ENCODE results near the gene MAGI2.

MAGI2 gene

GRCh38 chr7:78413568-78413967 is 1039.9 kb downstream of the MAGI2 start:
- Histone ChIP-seq H3K4me1 (ENCODE audit: insufficient read depth, low read length) (peaks cover 4% of the 10 kb centered on the region), H3K4me3 (ENCODE audit: low read length) (no peak overlapping the region), H3K27me3 (ENCODE audit: insufficient read depth, low read length) (no peaks in the 10 kb centered on the region), H2AFZ (ENCODE audit: low read depth, low read length) (no peak overlapping the region), H3K36me3 (ENCODE audit: insufficient read depth, low read length) (no peaks in the 10 kb centered on the region), H3K9me3 (ENCODE audit: low read length) (peaks cover 2% of the 10 kb centered on the region)

GRCh38 chr7:78412216-78412858 is 1041.1 kb downstream of the MAGI2 start:
- Histone ChIP-seq H3K27me3 (ENCODE audit: insufficient read depth, low read length) (no peaks in the 10 kb centered on the region), H3K36me3 (ENCODE audit: insufficient read depth, low read length) (no peaks in the 10 kb centered on the region)

GRCh38 chr7:78407031-78407430 is 1046.4 kb downstream of the MAGI2 start:
- H2AFZ ChIP-seq (ENCODE audit: low read depth, low read length), result no peak overlapping the region
- H3K36me3 ChIP-seq (ENCODE audit: insufficient read depth, low read length), result no peaks in the 10 kb centered on the region
- H3K9me3 ChIP-seq (ENCODE audit: low read length), result no peaks in the 10 kb centered on the region
- no peaks in the 10 kb centered on the region for H3K27me3 ChIP-seq (ENCODE audit: insufficient read depth, low read length)
- H3K4me1 ChIP-seq (ENCODE audit: insufficient read depth, low read length), result no peaks in the 10 kb centered on the region
- H3K4me3 ChIP-seq (ENCODE audit: low read length), result no peak overlapping the region

More at GRCh38 chr7:78412216-78412858, 1041.1 kb downstream of the MAGI2 start:
- H3K9me3 ChIP-seq (ENCODE audit: low read length), result peaks cover 2% of the 10 kb centered on the region
- no peaks in the 10 kb centered on the region for H3K4me1 ChIP-seq (ENCODE audit: insufficient read depth, low read length)
- H2AFZ ChIP-seq (ENCODE audit: low read depth, low read length), result no peak overlapping the region
- H3K4me3 ChIP-seq (ENCODE audit: low read length), result no peak overlapping the region

- Histone ChIP-seq H2AFZ (ENCODE audit: low read depth, low read length) (no peak overlapping the region), H3K9me3 (ENCODE audit: low read length) (no peaks in the 10 kb centered on the region), H3K36me3 (ENCODE audit: insufficient read depth, low read length) (no peaks in the 10 kb centered on the region), H3K4me1 (ENCODE audit: insufficient read depth, low read length) (no peaks in the 10 kb centered on the region), H3K4me3 (ENCODE audit: low read length) (no peak overlapping the region), H3K27me3 (ENCODE audit: insufficient read depth, low read length) (no peaks in the 10 kb centered on the region)
Measured at GRCh38 chr7:78406531-78406930, 1046.9 kb downstream of the MAGI2 start.

- no peaks in the 10 kb centered on the region for H3K9me3 ChIP-seq (ENCODE audit: low read length)
- H3K4me1 ChIP-seq (ENCODE audit: insufficient read depth, low read length), result no peaks in the 10 kb centered on the region
- H3K27me3 ChIP-seq (ENCODE audit: insufficient read depth, low read length), result no peaks in the 10 kb centered on the region
- H3K36me3 ChIP-seq (ENCODE audit: insufficient read depth, low read length), result no peaks in the 10 kb centered on the region
- no peak overlapping the region for H3K4me3 ChIP-seq (ENCODE audit: low read length)
- no peak overlapping the region for H2AFZ ChIP-seq (ENCODE audit: low read depth, low read length)
Measured at GRCh38 chr7:78402096-78402495, 1051.4 kb downstream of the MAGI2 start.

DNA sequence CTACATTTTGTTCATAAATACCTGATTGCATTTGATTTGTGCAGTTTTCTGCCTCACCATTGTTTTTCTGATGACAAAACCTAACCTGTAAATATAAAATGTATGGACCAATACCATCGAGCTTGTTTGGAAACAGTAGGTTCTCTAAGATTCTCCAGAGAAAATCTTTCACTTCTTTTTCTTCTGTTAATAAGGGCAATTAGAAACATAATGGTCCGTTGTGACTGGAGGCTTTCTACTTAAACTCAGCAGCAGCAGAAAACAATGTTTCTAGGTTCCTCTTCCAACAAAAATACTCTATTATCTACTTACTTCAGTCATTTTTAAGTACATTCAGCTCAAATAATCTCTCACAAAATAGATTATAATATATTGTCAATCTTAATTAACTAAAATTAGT is 1053.4 kb downstream of the MAGI2 start:
- no peaks in the 10 kb centered on the region for H3K4me1 ChIP-seq (ENCODE audit: insufficient read depth, low read length)
- no peaks in the 10 kb centered on the region for H3K9me3 ChIP-seq (ENCODE audit: low read length)
- no peaks in the 10 kb centered on the region for H3K27me3 ChIP-seq (ENCODE audit: insufficient read depth, low read length)
- H3K4me3 ChIP-seq (ENCODE audit: low read length), result no peak overlapping the region
- H2AFZ ChIP-seq (ENCODE audit: low read depth, low read length), result no peak overlapping the region
- H3K36me3 ChIP-seq (ENCODE audit: insufficient read depth, low read length), result no peaks in the 10 kb centered on the region

GRCh38 chr7:78399033-78399769 is 1054.3 kb downstream of the MAGI2 start:
- H3K4me3 ChIP-seq (ENCODE audit: low read length), result no peak overlapping the region
- no peaks in the 10 kb centered on the region for H3K27me3 ChIP-seq (ENCODE audit: insufficient read depth, low read length)
- no peaks in the 10 kb centered on the region for H3K36me3 ChIP-seq (ENCODE audit: insufficient read depth, low read length)
- no peaks in the 10 kb centered on the region for H3K4me1 ChIP-seq (ENCODE audit: insufficient read depth, low read length)
- H2AFZ ChIP-seq (ENCODE audit: low read depth, low read length), result no peak overlapping the region
- H3K9me3 ChIP-seq (ENCODE audit: low read length), result no peaks in the 10 kb centered on the region

DNA sequence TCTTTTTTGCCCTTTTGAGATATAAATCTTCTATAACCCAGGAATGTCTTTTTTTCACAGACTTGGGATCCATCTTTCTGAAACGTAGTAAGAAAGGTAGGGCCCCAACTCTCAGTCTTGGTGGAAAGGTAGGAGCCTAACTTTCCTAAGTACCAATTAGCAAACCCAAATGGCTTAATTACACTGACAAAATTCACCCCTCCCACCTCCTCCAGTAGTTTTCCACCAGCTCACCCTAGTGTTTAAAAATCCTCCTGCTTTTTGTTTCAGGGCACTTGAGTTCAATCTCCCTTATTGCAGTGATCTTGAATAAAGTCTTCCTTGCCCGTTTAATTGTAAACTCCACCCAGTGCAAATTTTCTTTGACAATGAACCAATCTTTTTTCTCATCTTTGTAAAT is 1054.9 kb downstream of the MAGI2 start:
- Histone ChIP-seq H3K36me3 (ENCODE audit: insufficient read depth, low read length) (no peaks in the 10 kb centered on the region), H3K4me1 (ENCODE audit: insufficient read depth, low read length) (no peaks in the 10 kb centered on the region), H2AFZ (ENCODE audit: low read depth, low read length) (no peak overlapping the region), H3K4me3 (ENCODE audit: low read length) (no peak overlapping the region), H3K27me3 (ENCODE audit: insufficient read depth, low read length) (no peaks in the 10 kb centered on the region), H3K9me3 (ENCODE audit: low read length) (no peaks in the 10 kb centered on the region)

DNA sequence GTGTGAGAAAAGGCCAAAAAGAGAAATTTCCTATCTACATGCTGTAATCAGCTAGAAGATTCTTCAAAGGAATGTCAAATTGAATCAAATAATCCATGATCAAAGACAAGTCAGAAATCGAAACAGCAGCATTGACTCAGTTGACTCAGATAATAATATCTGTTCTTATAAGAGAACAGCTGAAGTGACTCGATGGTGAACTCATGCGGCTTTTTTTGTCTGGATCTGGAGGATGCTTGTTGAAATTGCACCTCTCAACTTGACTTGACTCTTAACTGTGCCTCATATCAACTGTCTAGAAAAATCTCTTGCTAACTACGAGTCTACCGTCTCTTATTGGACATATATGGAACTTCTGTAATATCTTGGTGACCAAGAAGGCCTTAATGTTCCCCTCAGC is 1055.4 kb downstream of the MAGI2 start:
- H3K9me3 ChIP-seq (ENCODE audit: low read length), result no peaks in the 10 kb centered on the region
- no peaks in the 10 kb centered on the region for H3K27me3 ChIP-seq (ENCODE audit: insufficient read depth, low read length)
- H3K36me3 ChIP-seq (ENCODE audit: insufficient read depth, low read length), result no peaks in the 10 kb centered on the region
- H3K4me3 ChIP-seq (ENCODE audit: low read length), result no peak overlapping the region
- H3K4me1 ChIP-seq (ENCODE audit: insufficient read depth, low read length), result no peaks in the 10 kb centered on the region
- no peak overlapping the region for H2AFZ ChIP-seq (ENCODE audit: low read depth, low read length)

GRCh38 chr7:78396210-78396609 is 1057.3 kb downstream of the MAGI2 start:
- no peak overlapping the region for H2AFZ ChIP-seq (ENCODE audit: low read depth, low read length)
- no peaks in the 10 kb centered on the region for H3K9me3 ChIP-seq (ENCODE audit: low read length)
- no peaks in the 10 kb centered on the region for H3K27me3 ChIP-seq (ENCODE audit: insufficient read depth, low read length)
- no peak overlapping the region for H3K4me3 ChIP-seq (ENCODE audit: low read length)
- H3K36me3 ChIP-seq (ENCODE audit: insufficient read depth, low read length), result no peaks in the 10 kb centered on the region
- H3K4me1 ChIP-seq (ENCODE audit: insufficient read depth, low read length), result no peaks in the 10 kb centered on the region

DNA sequence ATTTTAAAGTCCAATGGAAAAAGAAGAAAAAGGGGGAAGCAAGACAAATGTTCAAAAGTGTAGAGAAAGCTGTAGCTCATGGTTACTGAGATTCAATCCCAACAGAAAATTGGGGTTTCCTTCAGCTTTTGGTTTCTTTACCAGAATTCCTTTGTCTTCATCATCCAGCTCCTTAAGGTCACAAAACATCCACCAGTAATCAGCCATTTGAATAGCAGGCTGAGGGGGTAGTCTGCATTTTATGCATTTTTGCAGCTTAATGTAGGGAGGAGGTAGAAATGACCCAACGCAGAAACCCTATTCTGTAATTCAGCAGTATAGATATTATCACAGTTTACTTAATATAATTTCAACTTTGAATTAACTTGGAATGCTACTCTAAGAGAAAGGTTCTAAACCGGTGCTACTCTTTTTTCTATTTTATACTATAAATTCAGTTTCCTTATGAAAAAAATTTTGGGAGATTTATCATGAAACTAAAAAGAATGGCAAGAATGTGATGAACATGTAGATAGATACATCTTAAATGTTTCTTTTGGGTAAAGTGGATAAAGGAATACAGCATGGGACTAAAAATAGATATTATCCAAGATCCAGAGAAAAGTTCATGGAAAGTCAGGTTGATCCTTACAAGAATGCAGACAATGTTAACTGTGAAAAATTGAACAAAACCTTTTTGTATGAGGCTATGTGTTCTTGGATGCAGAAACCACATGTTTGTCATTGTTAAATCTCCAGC is 1058.0 kb downstream of the MAGI2 start:
- no peaks in the 10 kb centered on the region for H3K9me3 ChIP-seq (ENCODE audit: low read length)
- no peak overlapping the region for H2AFZ ChIP-seq (ENCODE audit: low read depth, low read length)
- no peak overlapping the region for H3K4me3 ChIP-seq (ENCODE audit: low read length)

DNA sequence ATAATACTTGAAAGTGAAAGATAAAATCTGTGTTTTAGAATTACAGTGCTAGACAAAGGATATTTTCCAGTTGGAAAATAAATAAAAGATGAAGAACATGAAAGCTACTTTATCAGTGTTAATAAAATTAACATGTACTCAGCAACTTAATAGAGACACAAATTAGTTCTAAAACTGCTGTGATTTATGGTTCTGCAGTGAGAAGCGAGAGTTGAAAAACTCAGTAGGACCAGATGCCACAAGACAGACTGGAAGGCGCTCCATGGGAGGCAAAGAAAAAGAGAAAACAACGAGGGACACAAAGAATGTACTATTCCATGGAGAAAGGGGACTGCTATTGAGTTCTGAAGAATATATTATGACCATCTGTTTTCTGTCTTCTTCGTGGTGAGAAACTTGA is 1064.4 kb downstream of the MAGI2 start:
- Histone ChIP-seq H3K36me3 (ENCODE audit: insufficient read depth, low read length) (no peaks in the 10 kb centered on the region), H3K9me3 (ENCODE audit: low read length) (no peaks in the 10 kb centered on the region), H3K27me3 (ENCODE audit: insufficient read depth, low read length) (no peaks in the 10 kb centered on the region), H3K4me3 (ENCODE audit: low read length) (no peak overlapping the region), H2AFZ (ENCODE audit: low read depth, low read length) (no peak overlapping the region), H3K4me1 (ENCODE audit: insufficient read depth, low read length) (no peaks in the 10 kb centered on the region)

More for the DNA sequence above, 1058.0 kb downstream of the MAGI2 start:
- no peaks in the 10 kb centered on the region for H3K36me3 ChIP-seq (ENCODE audit: insufficient read depth, low read length)
- H3K27me3 ChIP-seq (ENCODE audit: insufficient read depth, low read length), result no peaks in the 10 kb centered on the region
- no peaks in the 10 kb centered on the region for H3K4me1 ChIP-seq (ENCODE audit: insufficient read depth, low read length)

DNA sequence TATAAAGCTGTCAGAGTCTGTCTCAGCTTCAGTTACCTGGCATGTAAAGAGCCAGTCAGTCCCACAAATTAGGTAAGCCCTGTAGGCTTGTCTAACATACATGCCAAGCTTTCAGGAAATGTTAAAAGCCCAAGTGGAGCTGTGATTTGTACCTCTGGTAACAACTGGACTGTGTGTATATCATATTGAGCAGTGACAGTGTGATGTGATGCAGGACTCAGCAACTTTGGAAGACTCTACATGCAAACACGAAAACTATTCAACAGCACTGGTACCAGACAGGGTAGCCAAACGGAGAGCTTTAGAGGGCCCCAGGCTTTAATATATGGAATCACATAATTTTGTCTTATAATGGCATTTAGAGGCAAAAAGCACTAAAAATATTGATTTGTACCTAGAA is 1066.9 kb downstream of the MAGI2 start:
- Histone ChIP-seq H3K9me3 (ENCODE audit: low read length) (no peaks in the 10 kb centered on the region), H3K4me1 (ENCODE audit: insufficient read depth, low read length) (no peaks in the 10 kb centered on the region), H3K4me3 (ENCODE audit: low read length) (no peak overlapping the region), H2AFZ (ENCODE audit: low read depth, low read length) (no peak overlapping the region), H3K36me3 (ENCODE audit: insufficient read depth, low read length) (no peaks in the 10 kb centered on the region), H3K27me3 (ENCODE audit: insufficient read depth, low read length) (no peaks in the 10 kb centered on the region)
